Mucosa of descending colon (tissue), 3 donors: ENCODE results near the gene NCOA4. TPM values are rescaled to one million over a fixed set of nuclear protein-coding genes. Genes with fewer than 3 reads are reported as not detected.

ENCODE experiments used
- ATAC-seq: fragments of 200-7000 bp; cut with Tn5 transposase; one replicate; pipeline ENCODE4 v1.9.1; 2020; ENCODE audit warnings: mild to moderate bottlenecking, moderate library complexity
- DNase-seq, 3 donors: peaks; one replicate each; pipeline ENCODE4 v3.0.0-alpha.2; 2020
- H3K36me3 ChIP-seq: fragments of 200-600 bp; one replicate; pipeline ENCODE4 v1.8.0; 2021; ENCODE audit warnings: low read depth, mild to moderate bottlenecking
- H3K4me1 ChIP-seq: fragments of 200-600 bp; one replicate; pipeline ENCODE4 v1.8.0; 2021; ENCODE audit warnings: low read depth, mild to moderate bottlenecking
- H3K4me3 ChIP-seq: fragments of 200-600 bp; one replicate; pipeline ENCODE4 v1.8.0; 2021; ENCODE audit warnings: mild to moderate bottlenecking
- H3K9me3 ChIP-seq: fragments of 200-600 bp; one replicate; pipeline ENCODE4 v1.8.0; 2021; ENCODE audit warnings: mild to moderate bottlenecking
- intact Hi-C, 2 donors: fragments of 100-400 bp; cut with DNase I in 1 of 2; cut with micrococcal nuclease in 1 of 2; formaldehyde crosslinking; loops; one replicate each; pipeline versions ENCODE4 v1.11.0 to v1.11.1; 2022; cut with DNase I, micrococcal nuclease
- total RNA-seq, 3 donors: library from RNA; stranded (reverse); fragmentation: NEBNext Ultra II Directional in 2 of 3; extraction: Animal tissue kit (Norgen Biotek cat#: 25700) in 2 of 3; gene quantifications; one replicate each; pipeline versions ENCODE4 v1.2.1 to v1.2.4, GENCODE V29; 2021 to 2023
- TF ChIP-seq, protein P1 (sequence below): fragments of 200-600 bp; IDR thresholded peaks from one replicate; pipeline ENCODE4 v1.8.0; 2022; ENCODE audit warnings: antibody characterized with exemption, mild to moderate bottlenecking
- donor health status: DM: no; HTN: no; CAD: no; lungs with moderate emphysema.
- donor health status: DM: no; HTN: no; CAD: no.
- donor health status: DM: no; HTN: yes; CAD: no.

NCOA4 gene
- total RNA-seq, 3 donors from 2014 or later = 183 to 206 (median 193) TPM

- DNase-seq = no peak
- Histone ChIP-seq H3K36me3 (no peaks in the 10 kb centered on the region), H3K4me1 (no peaks in the 10 kb centered on the region), H3K4me3 (no peak overlapping the region), H3K9me3 (no peaks in the 10 kb centered on the region)
- intact Hi-C loops = no loop called here
- TF ChIP-seq, protein P1, sequence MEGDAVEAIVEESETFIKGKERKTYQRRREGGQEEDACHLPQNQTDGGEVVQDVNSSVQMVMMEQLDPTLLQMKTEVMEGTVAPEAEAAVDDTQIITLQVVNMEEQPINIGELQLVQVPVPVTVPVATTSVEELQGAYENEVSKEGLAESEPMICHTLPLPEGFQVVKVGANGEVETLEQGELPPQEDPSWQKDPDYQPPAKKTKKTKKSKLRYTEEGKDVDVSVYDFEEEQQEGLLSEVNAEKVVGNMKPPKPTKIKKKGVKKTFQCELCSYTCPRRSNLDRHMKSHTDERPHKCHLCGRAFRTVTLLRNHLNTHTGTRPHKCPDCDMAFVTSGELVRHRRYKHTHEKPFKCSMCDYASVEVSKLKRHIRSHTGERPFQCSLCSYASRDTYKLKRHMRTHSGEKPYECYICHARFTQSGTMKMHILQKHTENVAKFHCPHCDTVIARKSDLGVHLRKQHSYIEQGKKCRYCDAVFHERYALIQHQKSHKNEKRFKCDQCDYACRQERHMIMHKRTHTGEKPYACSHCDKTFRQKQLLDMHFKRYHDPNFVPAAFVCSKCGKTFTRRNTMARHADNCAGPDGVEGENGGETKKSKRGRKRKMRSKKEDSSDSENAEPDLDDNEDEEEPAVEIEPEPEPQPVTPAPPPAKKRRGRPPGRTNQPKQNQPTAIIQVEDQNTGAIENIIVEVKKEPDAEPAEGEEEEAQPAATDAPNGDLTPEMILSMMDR = no peak
- ATAC-seq = no peak
Observed at GRCh38 chr10:46048152-46048551, 17.7 kb upstream of the NCOA4 start.

GRCh38 chr10:46046261-46046660 lies 15.8 kb upstream of the NCOA4 start, which contains the start of gene MSMB:
TSS of gene MSMB (minus strand) at chr10:46046269. CDS start at chr10:46046237, 32 bp downstream.
- intact Hi-C loops = no loop called here
- Histone ChIP-seq H3K9me3 (no peaks in the 10 kb centered on the region), H3K4me3 (no peak within 1 kb of the TSS), H3K4me1 (no peaks in the 10 kb centered on the region), H3K36me3 (no peaks in the 10 kb centered on the region)
- DNase-seq = no peak
- no peak for ATAC-seq
- TF ChIP-seq, protein P1 = no peak

GRCh38 chr10:46042527-46042926 lies 12.1 kb upstream of the NCOA4 start:
- Histone ChIP-seq H3K36me3 (no peaks in the 10 kb centered on the region), H3K9me3 (no peaks in the 10 kb centered on the region), H3K4me3 (no peak overlapping the region), H3K4me1 (no peaks in the 10 kb centered on the region)
- DNase-seq (no peak), ATAC-seq (no peak)
- intact Hi-C loops = no loop called here
- TF ChIP-seq, protein P1 = no peak

DNA sequence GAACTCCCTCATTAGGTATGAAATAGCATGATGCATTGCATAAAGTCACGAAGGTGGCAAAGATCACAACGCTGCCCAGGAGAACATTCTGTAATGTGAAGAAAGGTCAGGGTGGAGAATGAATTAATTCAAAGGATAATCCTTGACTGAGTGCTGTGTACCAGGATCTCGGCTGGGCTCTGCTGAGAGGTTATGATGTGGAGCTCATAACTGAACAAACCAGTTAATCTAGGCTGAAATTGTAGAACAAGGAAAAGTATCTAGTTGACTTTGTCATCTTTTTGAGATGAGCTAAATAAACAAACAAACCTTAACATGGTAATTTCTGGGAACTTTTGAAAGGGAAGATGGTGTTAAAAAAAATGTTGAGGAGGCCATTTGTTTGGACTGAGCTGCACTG lies 9.6 kb upstream of the NCOA4 start:
- TF ChIP-seq, protein P1 = no peak
- no peaks in the 10 kb centered on the region for H3K36me3 ChIP-seq
- H3K9me3 ChIP-seq = no peaks in the 10 kb centered on the region
- DNase-seq (no peak), ATAC-seq (no peak)
- H3K4me1 ChIP-seq = no peaks in the 10 kb centered on the region
- intact Hi-C loops = no loop called here
- H3K4me3 ChIP-seq = no peak overlapping the region

DNA sequence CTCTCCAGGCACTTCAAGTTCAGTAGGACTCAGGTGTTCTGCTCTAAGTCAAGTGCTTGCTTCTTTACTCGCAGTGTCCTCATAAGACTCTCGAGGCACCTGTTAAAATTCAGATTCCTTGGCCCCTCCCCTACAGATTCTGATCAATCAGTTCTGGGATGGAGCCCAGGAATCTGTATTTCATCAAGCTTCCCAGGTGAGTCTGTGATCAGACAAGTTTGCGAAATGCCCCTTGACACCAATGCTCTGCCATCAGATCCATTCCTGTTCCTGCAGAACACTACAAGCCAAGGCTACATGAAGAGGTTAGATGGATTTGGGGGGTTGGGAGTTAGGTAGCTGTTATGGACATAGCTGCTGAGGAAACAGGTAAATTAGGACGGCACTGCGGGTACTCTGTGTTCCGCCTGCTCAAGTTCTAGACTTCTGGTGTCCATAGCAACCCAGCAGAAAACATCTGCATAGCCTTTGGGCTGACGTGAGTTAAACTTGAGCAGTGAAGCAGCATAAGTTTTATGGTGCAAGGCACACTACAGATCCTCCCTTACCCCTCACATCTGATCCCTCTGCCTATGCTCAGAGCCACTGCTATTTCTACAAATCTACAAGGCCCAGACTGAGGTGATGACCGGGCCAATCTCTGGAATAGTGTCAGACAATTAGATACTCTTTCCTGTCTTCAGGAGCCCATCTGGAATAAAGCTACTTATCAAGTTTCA lies 6.8 kb upstream of the NCOA4 start:
- no peak for DNase-seq
- intact Hi-C loops = no loop called here

More for the DNA sequence above, 6.8 kb upstream of the NCOA4 start:
- H3K4me1 ChIP-seq = no peaks in the 10 kb centered on the region
- H3K4me3 ChIP-seq = no peak overlapping the region
- TF ChIP-seq, protein P1 = no peak
- H3K9me3 ChIP-seq = no peaks in the 10 kb centered on the region
- H3K36me3 ChIP-seq = no peaks in the 10 kb centered on the region
- ATAC-seq = no peak
